Stimulated activated naive CD8-positive, alpha-beta T cell treated with anti-CD3 and anti-CD28 coated beads, Interleukin-15, amount 100 ng/mL, for 72 hours (primary cell): ENCODE results near the gene CAPN9.
A peak's percentile ranks its signal among the peaks of the same experiment; 100 is the strongest.

ENCODE experiments used
- ATAC-seq: fragments of 150-1000 bp; cut with Tn5 transposase; 2 replicates; pipeline ENCODE4 v1.10.0; 2021; ENCODE audit warnings: mild to moderate bottlenecking, moderate library complexity
- DNase-seq, 2 donors: peaks; one replicate each; pipeline ENCODE4 v3.0.0; 2021 to 2022
- H3K27ac Mint-ChIP-seq, 2 donors: one replicate each; pipeline ENCODE4 v1.8.0; 2022; ENCODE audit warnings: mild to moderate bottlenecking in 2 of 2, mixed read lengths in 2 of 2, moderate library complexity in 2 of 2
- H3K27me3 Mint-ChIP-seq: one replicate; pipeline ENCODE4 v1.8.0; 2022; ENCODE audit warnings: mixed read lengths
- H3K4me1 Mint-ChIP-seq: one replicate; pipeline ENCODE4 v1.8.0; 2022; ENCODE audit warnings: mild to moderate bottlenecking, mixed read lengths
- H3K4me3 Mint-ChIP-seq, 2 donors: one replicate each; pipeline ENCODE4 v1.8.0; 2022; ENCODE audit warnings: mild to moderate bottlenecking in 2 of 2, mixed read lengths in 2 of 2, moderate library complexity in 1 of 2
- H3K9me3 Mint-ChIP-seq, 2 donors: one replicate each; pipeline ENCODE4 v1.8.0; 2022; ENCODE audit warnings: mixed read lengths in 2 of 2

Gene CAPN9

GRCh38 chr1:230750576-230750975 lies 3.4 kb downstream of the CAPN9 start:
- H3K4me1 Mint-ChIP-seq, result peaks cover 14% of the 10 kb centered on the region
- H3K27ac Mint-ChIP-seq, result no peak overlapping the region
- H3K4me3 Mint-ChIP-seq, result no peak overlapping the region
- H3K27me3 Mint-ChIP-seq, result no peaks in the 10 kb centered on the region
- no peaks in the 10 kb centered on the region for H3K9me3 Mint-ChIP-seq
- DNase-seq, result no peak
- ATAC-seq, result no peak

- no peak for DNase-seq
- no peaks in the 10 kb centered on the region for H3K27me3 Mint-ChIP-seq
- no peaks in the 10 kb centered on the region for H3K9me3 Mint-ChIP-seq
- no peak overlapping the region for H3K27ac Mint-ChIP-seq
- H3K4me3 Mint-ChIP-seq, result no peak overlapping the region
- peak; percentile 18 for ATAC-seq
- peaks cover 14% of the 10 kb centered on the region for H3K4me1 Mint-ChIP-seq
Measured at GRCh38 chr1:230750986-230751625, 3.9 kb downstream of the CAPN9 start.

GRCh38 chr1:230752407-230752806 lies 5.2 kb downstream of the CAPN9 start:
- no peak overlapping the region for H3K27ac Mint-ChIP-seq
- no peak overlapping the region for H3K4me3 Mint-ChIP-seq

GRCh38 chr1:230753191-230753585 lies 6.0 kb downstream of the CAPN9 start:
- ATAC-seq (no peak), DNase-seq (no peak)
- Mint-ChIP-seq H3K4me3 (peak overlapping the region in 1 of 2 donors; percentile 16), H3K27ac (no peak overlapping the region), H3K4me1 (peaks cover 8% of the 10 kb centered on the region), H3K27me3 (no peaks in the 10 kb centered on the region), H3K9me3 (no peaks in the 10 kb centered on the region)

More at GRCh38 chr1:230752407-230752806, 5.2 kb downstream of the CAPN9 start:
- H3K9me3 Mint-ChIP-seq, result no peaks in the 10 kb centered on the region
- no peaks in the 10 kb centered on the region for H3K27me3 Mint-ChIP-seq
- DNase-seq (no peak), ATAC-seq (no peak)
- H3K4me1 Mint-ChIP-seq, result peaks cover 11% of the 10 kb centered on the region

GRCh38 chr1:230753586-230754251 lies 6.5 kb downstream of the CAPN9 start:
- peak; percentile 61 for ATAC-seq
- DNase-seq, result peak in 1 of 2 donors; percentile 36
- peaks cover 8% of the 10 kb centered on the region for H3K4me1 Mint-ChIP-seq
- H3K9me3 Mint-ChIP-seq, result no peaks in the 10 kb centered on the region
- peak overlapping the region in 1 of 2 donors; percentile 68 for H3K4me3 Mint-ChIP-seq
- peak overlapping the region in 1 of 2 donors; percentile 31 for H3K27ac Mint-ChIP-seq
- H3K27me3 Mint-ChIP-seq, result no peaks in the 10 kb centered on the region

- ATAC-seq, result no peak
- Mint-ChIP-seq H3K27me3 (no peaks in the 10 kb centered on the region), H3K27ac (no peak overlapping the region), H3K9me3 (no peaks in the 10 kb centered on the region), H3K4me1 (peaks cover 8% of the 10 kb centered on the region), H3K4me3 (no peak overlapping the region)
- no peak for DNase-seq
Measured at GRCh38 chr1:230754796-230755195, 7.6 kb downstream of the CAPN9 start.

GRCh38 chr1:230757856-230758708 lies 10.9 kb downstream of the CAPN9 start:
- H3K27me3 Mint-ChIP-seq, result peaks cover 14% of the 10 kb centered on the region

GRCh38 chr1:230758709-230759368 lies 11.7 kb downstream of the CAPN9 start:
- Mint-ChIP-seq H3K4me3 (no peak overlapping the region), H3K4me1 (peaks cover 3% of the 10 kb centered on the region)

More at GRCh38 chr1:230757856-230758708, 10.9 kb downstream of the CAPN9 start:
- Mint-ChIP-seq H3K27ac (no peak overlapping the region), H3K4me3 (no peak overlapping the region), H3K4me1 (peaks cover 8% of the 10 kb centered on the region), H3K9me3 (no peaks in the 10 kb centered on the region)
- DNase-seq (no peak), ATAC-seq (no peak)

GRCh38 chr1:230759369-230760065 lies 12.3 kb downstream of the CAPN9 start:
- Mint-ChIP-seq H3K27ac (no peak overlapping the region), H3K4me3 (no peak overlapping the region), H3K4me1 (no peaks in the 10 kb centered on the region), H3K9me3 (no peaks in the 10 kb centered on the region), H3K27me3 (peaks cover 14% of the 10 kb centered on the region)
- ATAC-seq, result no peak
- DNase-seq, result no peak

More at GRCh38 chr1:230758709-230759368, 11.7 kb downstream of the CAPN9 start:
- DNase-seq (no peak), ATAC-seq (no peak)
- peaks cover 14% of the 10 kb centered on the region for H3K27me3 Mint-ChIP-seq
- H3K9me3 Mint-ChIP-seq, result no peaks in the 10 kb centered on the region
- H3K27ac Mint-ChIP-seq, result no peak overlapping the region

GRCh38 chr1:230760360-230760827 lies 13.2 kb downstream of the CAPN9 start:
- DNase-seq (no peak), ATAC-seq (no peak)
- no peaks in the 10 kb centered on the region for H3K9me3 Mint-ChIP-seq
- no peak overlapping the region for H3K4me3 Mint-ChIP-seq
- no peak overlapping the region for H3K27ac Mint-ChIP-seq
- H3K4me1 Mint-ChIP-seq, result no peaks in the 10 kb centered on the region
- H3K27me3 Mint-ChIP-seq, result peaks cover 14% of the 10 kb centered on the region

- Mint-ChIP-seq H3K4me3 (no peak overlapping the region), H3K4me1 (no peaks in the 10 kb centered on the region), H3K27ac (no peak overlapping the region), H3K9me3 (no peaks in the 10 kb centered on the region), H3K27me3 (peaks cover 14% of the 10 kb centered on the region)
- no peak for DNase-seq
- no peak for ATAC-seq
Measured at GRCh38 chr1:230761443-230762167, 14.4 kb downstream of the CAPN9 start.

- no peak for DNase-seq
- Mint-ChIP-seq H3K27me3 (peaks cover 14% of the 10 kb centered on the region), H3K4me1 (no peaks in the 10 kb centered on the region), H3K27ac (no peak overlapping the region), H3K9me3 (no peaks in the 10 kb centered on the region), H3K4me3 (no peak overlapping the region)
- ATAC-seq, result no peak
Measured at GRCh38 chr1:230763927-230764591, 16.9 kb downstream of the CAPN9 start.

- Mint-ChIP-seq H3K9me3 (no peaks in the 10 kb centered on the region), H3K27me3 (peaks cover 10% of the 10 kb centered on the region), H3K27ac (no peak overlapping the region), H3K4me3 (no peak overlapping the region), H3K4me1 (no peaks in the 10 kb centered on the region)
- DNase-seq, result no peak
- ATAC-seq, result no peak
Measured at GRCh38 chr1:230766318-230766717, 19.1 kb downstream of the CAPN9 start.
